ENCODE results near the gene DERA.
"Not testable (repeated sequence)": the region's sequence is repeated elsewhere in the genome, so short reads cannot be mapped to it uniquely, and the experiment has no call there.

The DERA gene

GRCh38 chr12:15910864-15911721, at the start of gene DERA:
Gene DERA, plus strand, starts transcription at chr12:15911332. Its CDS starts 52 bp downstream, at chr12:15911384.
- in situ Hi-C loops (cut with MboI; ENCODE audit: low sequenced_read_pairs) = no loop called here

GRCh38 chr12:15861404-15861803, 49.7 kb upstream of the DERA start:
- in situ Hi-C loops (cut with MboI; ENCODE audit: low sequenced_read_pairs) = no loop called here

- in situ Hi-C loops (cut with MboI; ENCODE audit: low sequenced_read_pairs) = no loop called here
Measured at GRCh38 chr12:15862840-15863239, 48.3 kb upstream of the DERA start.

- in situ Hi-C loops (cut with MboI; ENCODE audit: low sequenced_read_pairs) = no loop called here
Measured at GRCh38 chr12:15863372-15863771, 47.8 kb upstream of the DERA start.

- in situ Hi-C loops (cut with MboI; ENCODE audit: low sequenced_read_pairs) = no loop called here
Measured at GRCh38 chr12:15863984-15864383, 47.1 kb upstream of the DERA start.

- in situ Hi-C loops (cut with MboI; ENCODE audit: low sequenced_read_pairs) = no loop called here
Measured at GRCh38 chr12:15868186-15868585, 42.9 kb upstream of the DERA start.

- in situ Hi-C loops (cut with MboI; ENCODE audit: low sequenced_read_pairs) = no loop called here
Measured at GRCh38 chr12:15873556-15873955, 37.6 kb upstream of the DERA start.

- in situ Hi-C loops (cut with MboI; ENCODE audit: low sequenced_read_pairs) = not testable (repeated sequence)
Measured at GRCh38 chr12:15874556-15875145, 36.5 kb upstream of the DERA start.

- in situ Hi-C loops (cut with MboI; ENCODE audit: low sequenced_read_pairs) = no loop called here
Measured at GRCh38 chr12:15875863-15876262, 35.3 kb upstream of the DERA start.

- in situ Hi-C loops (cut with MboI; ENCODE audit: low sequenced_read_pairs) = no loop called here
Measured at GRCh38 chr12:15879413-15879812, 31.7 kb upstream of the DERA start.

- in situ Hi-C loops (cut with MboI; ENCODE audit: low sequenced_read_pairs) = no loop called here
Measured at GRCh38 chr12:15880721-15881120, 30.4 kb upstream of the DERA start.

- in situ Hi-C loops (cut with MboI; ENCODE audit: low sequenced_read_pairs) = no loop called here
Measured at GRCh38 chr12:15882118-15882971, 28.8 kb upstream of the DERA start, which contains the start of gene STRAP. Gene STRAP, plus strand, starts transcription at chr12:15882387. Its CDS starts 321 bp downstream, at chr12:15882708.

GRCh38 chr12:15883536-15883935, 27.6 kb upstream of the DERA start:
- in situ Hi-C loops (cut with MboI; ENCODE audit: low sequenced_read_pairs) = no loop called here

GRCh38 chr12:15886372-15887042, 24.6 kb upstream of the DERA start:
- in situ Hi-C loops (cut with MboI; ENCODE audit: low sequenced_read_pairs) = no loop called here

GRCh38 chr12:15887043-15887817, 23.9 kb upstream of the DERA start:
- in situ Hi-C loops (cut with MboI; ENCODE audit: low sequenced_read_pairs) = no loop called here

- in situ Hi-C loops (cut with MboI; ENCODE audit: low sequenced_read_pairs) = no loop called here
Measured at GRCh38 chr12:15892645-15893259, 18.4 kb upstream of the DERA start.

- in situ Hi-C loops (cut with MboI; ENCODE audit: low sequenced_read_pairs) = no loop called here
Measured at GRCh38 chr12:15893260-15893659, 17.9 kb upstream of the DERA start.

- in situ Hi-C loops (cut with MboI; ENCODE audit: low sequenced_read_pairs) = no loop called here
Measured at GRCh38 chr12:15896867-15897266, 14.3 kb upstream of the DERA start.

- in situ Hi-C loops (cut with MboI; ENCODE audit: low sequenced_read_pairs) = no loop called here
Measured at GRCh38 chr12:15897433-15897832, 13.7 kb upstream of the DERA start.

Measured in HL-60/S4 treated with retinoic acid at 250 ng/mL for 4 days and 3 days (cell line).